K562 (cell line): ENCODE measurements around the gene CLCN6. TPM values are rescaled to one million over a fixed set of nuclear protein-coding genes. Genes with fewer than 3 reads are reported as not detected.

ENCODE experiments used
- ATAC-seq: fragments of 200-7000 bp; cut with Tn5 transposase; 3 replicates; pipeline ENCODE4 v1.9.1; 2020; ENCODE audit warnings: moderate library complexity
- BruUV-seq: library from RNA; stranded (reverse); fragments of 400-500 nt; replicated peaks from 2 replicates; lab custom pipeline; 2021; lab: Mats Ljungman, UMichigan
- CTCF ChIA-PET: fragments of 300-600 bp; formaldehyde crosslinking; extraction: SDS; loops from one replicate; lab custom pipeline; 2021; ENCODE audit warnings: low intra/inter-chr PET ratio; lab: Yijun Ruan, JAX
- POLR2A ChIA-PET: fragments of 300-600, 350-650 bp; sonication (Branson Sonifier 250); formaldehyde crosslinking; extraction: SDS; loops from one replicate; lab custom pipeline; 2021; ENCODE audit warnings: antibody characterized with exemption, inconsistent platforms; lab: Yijun Ruan, JAX
- DNase-seq, 4 experiments: peaks; one replicate each; pipeline versions ENCODE4 v3.0.0 to v3.0.0-alpha.2; 2011 to 2018; ENCODE audit warnings: low spot score in 3 of 4, mixed read lengths in 3 of 4; ENCODE audit errors: extremely low read depth in 1 of 4
- FAIRE-seq: peaks from 2 replicates; lab custom pipeline; 2011; peaks lifted over from hg19 to GRCh38; lab: Jason Lieb, UNC
- H2AFZ ChIP-seq: 2 replicates; pipeline ENCODE4 v1.6.0; 2011; ENCODE audit warnings: low read depth, low read length, control low read depth, inconsistent platforms
- H3K27ac ChIP-seq: fragments of 200-600 bp; 3 replicates; pipeline ENCODE4 v1.8.0; 2011; ENCODE audit warnings: low read depth, mild to moderate bottlenecking, control low read depth, inconsistent platforms, low read length, moderate library complexity, mixed read lengths; ENCODE audit errors: extremely low read depth
- H3K27me3 ChIP-seq, 2 experiments: fragments of 300-600 bp in 1 of 2; 2 replicates in 1 of 2; 3 replicates in 1 of 2; pipeline versions ENCODE4 v1.6.0 to v1.8.0; 2011; ENCODE audit warnings: inconsistent platforms in 2 of 2, low read length in 2 of 2, mild to moderate bottlenecking in 1 of 2, mixed read lengths in 1 of 2, moderate library complexity in 1 of 2; ENCODE audit not compliant: control insufficient read depth in 2 of 2, insufficient read depth in 2 of 2
- H3K36me3 ChIP-seq: fragments of 300-600 bp; 3 replicates; pipeline ENCODE4 v1.8.0; 2011; ENCODE audit warnings: mild to moderate bottlenecking, low read length, inconsistent platforms; ENCODE audit not compliant: control insufficient read depth, insufficient read depth
- H3K4me1 ChIP-seq, 2 experiments: fragments of 200-600 bp in 1 of 2; replicated peaks in 1 of 2; 2 replicates in 1 of 2; 3 replicates in 1 of 2; pipeline versions ENCODE4 v1.5.1 to v1.8.0; 2011; ENCODE audit warnings: inconsistent platforms in 2 of 2, low read length in 2 of 2, mild to moderate bottlenecking in 1 of 2, mixed read lengths in 1 of 2, moderate library complexity in 1 of 2; ENCODE audit not compliant: control insufficient read depth in 2 of 2, insufficient read depth in 2 of 2
- H3K4me2 ChIP-seq: 2 replicates; pipeline ENCODE4 v1.6.1; 2011; ENCODE audit warnings: low read length, control low read depth, inconsistent platforms, mixed read lengths; ENCODE audit not compliant: insufficient read depth
- H3K4me3 ChIP-seq: fragments of 200-600 bp; sonication (generic), shearing (Covaris generic); 2 replicates; pipeline ENCODE4 v1.5.1; 2016; ENCODE audit warnings: control low read depth, inconsistent platforms
- H3K79me2 ChIP-seq: fragments of 200-600 bp; 3 replicates; pipeline ENCODE4 v1.8.0; 2011; ENCODE audit warnings: low read length, inconsistent platforms; ENCODE audit not compliant: control insufficient read depth, insufficient read depth
- H3K9ac ChIP-seq, 2 experiments: 2 replicates each; pipeline versions ENCODE4 v1.6.0 to v1.6.1; 2011; ENCODE audit warnings: low read depth in 2 of 2, low read length in 2 of 2, control low read depth in 1 of 2, inconsistent platforms in 1 of 2, mild to moderate bottlenecking in 1 of 2, mixed read lengths in 1 of 2; ENCODE audit not compliant: insufficient read depth in 1 of 2
- H3K9me1 ChIP-seq: one replicate; pipeline ENCODE4 v1.6.0; 2011; ENCODE audit warnings: inconsistent platforms, mild to moderate bottlenecking, low read length, moderate library complexity; ENCODE audit not compliant: control insufficient read depth, insufficient read depth
- H3K9me3 ChIP-seq: replicated peaks from 2 replicates; pipeline ENCODE4 v1.5.1; 2011; ENCODE audit warnings: low read depth, low read length, inconsistent platforms; ENCODE audit not compliant: control insufficient read depth, insufficient read depth
- H4K20me1 ChIP-seq: replicated peaks from 2 replicates; pipeline ENCODE4 v1.6.1; 2011; ENCODE audit warnings: low read length, inconsistent platforms, mixed read lengths; ENCODE audit not compliant: control insufficient read depth, insufficient read depth
- CBFB ChIP-seq: sonication (generic); formaldehyde crosslinking; IDR thresholded peaks from 2 replicates; pipeline ENCODE4 v1.4.0; 2020; ENCODE audit warnings: mild to moderate bottlenecking, missing genetic modification reagents
- CBX3 ChIP-seq, 2 experiments: IDR thresholded peaks; 1 replicate in 1 of 2; 2 replicates in 1 of 2; pipeline ENCODE4 v1.6.1; 2012; ENCODE audit warnings: inconsistent platforms in 2 of 2, low read length in 2 of 2, borderline replicate concordance in 1 of 2, control low read depth in 1 of 2
- CHD7 ChIP-seq: fragments of 200-600 bp; sonication (generic); IDR thresholded peaks from one replicate; pipeline ENCODE4 v1.6.1; 2012; ENCODE audit warnings: mild to moderate bottlenecking, low read depth, low read length, inconsistent platforms
- KAT7 ChIP-seq: sonication (generic); formaldehyde crosslinking; IDR thresholded peaks from 2 replicates; pipeline ENCODE4 v1.8.0; 2022; ENCODE audit warnings: missing genetic modification reagents, mild to moderate bottlenecking, borderline replicate concordance
- PTTG1 ChIP-seq: fragments of 450-650 bp; IDR thresholded peaks from 2 replicates; pipeline ENCODE4 v1.6.1; 2016; ENCODE audit warnings: low read depth, mild to moderate bottlenecking, missing genetic modification characterization, missing compliant biosample characterization
- RAD21 ChIP-seq, 2 experiments: fragments of 250-450 bp in 1 of 2; fragments of 450-650 bp in 1 of 2; sonication (Bioruptor Pico) in 1 of 2; formaldehyde crosslinking in 1 of 2; IDR thresholded peaks in 1 of 2; conservative IDR thresholded peaks in 1 of 2; 2 replicates each; pipeline versions ENCODE4 v1.4.0 to v1.8.0; 2020 to 2022; ENCODE audit warnings: mild to moderate bottlenecking in 2 of 2, moderate library complexity in 1 of 2
- SRF ChIP-seq, 2 experiments: fragments of 250-450, 450-650 bp in 1 of 2; sonication (Bioruptor Pico) in 1 of 2; sonication (generic) in 1 of 2; formaldehyde crosslinking; IDR thresholded peaks; 2 replicates each; pipeline versions ENCODE4 v1.5.0 to v1.5.1; 2020 to 2022; ENCODE audit warnings: mild to moderate bottlenecking in 1 of 2, missing genetic modification reagents in 1 of 2
- WGBS: fragments of 100-300 bp; shearing (Covaris generic); methylation state at CpG from one replicate; pipeline ENCODE4 v1.1.6; 2016; ENCODE audit warnings: low coverage, mixed read lengths; ENCODE audit not compliant: insufficient coverage; ENCODE audit errors: missing lambda C conversion rate; 5-methylcytosine and 5-hydroxymethylcytosine counted together
- in situ Hi-C: fragments of 300-500 bp; cut with MboI; formaldehyde crosslinking; loops from 4 replicates; pipeline ENCODE4 v1.15.0; 2018; ENCODE audit warnings: inconsistent platforms, mixed read lengths
- intact Hi-C: fragments of 100-400 bp; cut with micrococcal nuclease; formaldehyde crosslinking; loops from 2 replicates; pipeline ENCODE4 v1.14.2; 2022
- polyA plus RNA-seq, 8 experiments: library from polyadenylated mRNA; depleted of rRNA in 4 of 8; stranded (reverse) in 5 of 8; unstranded in 3 of 8; fragments of >200 nt; fragmentation: Nextera tagmentation in 2 of 8; fragmentation: Illumina TruSeq in 1 of 8; extraction: Ambion mirVana in 2 of 8; extraction: Trizol in 1 of 8; gene quantifications; 2 replicates each; pipeline versions ENCODE4 v1.2.1 to v1.2.3, GENCODE V29; 2011 to 2014; ENCODE audit warnings: inconsistent platforms in 1 of 8, missing spikeins in 1 of 8
- total RNA-seq, 7 experiments: library from RNA; depleted of rRNA in 6 of 7; stranded (reverse); fragments of >200 nt in 6 of 7; fragmentation: Illumina TruSeq in 2 of 7; extraction: Trizol in 2 of 7; gene quantifications; 2 replicates each; pipeline versions ENCODE4 v1.2.1 to v1.2.3, GENCODE V29; 2011 to 2021; ENCODE audit warnings: low replicate concordance in 1 of 7
- TF ChIP-seq, protein P1 (sequence below): fragments of 250-450 bp; sonication (Bioruptor Pico); IDR thresholded peaks from 2 replicates; pipeline ENCODE4 v1.4.0; 2020; ENCODE audit warnings: mild to moderate bottlenecking

The CLCN6 gene
- total and polyA plus RNA-seq, 9 of the 15 experiments (the other 6 are each of a cell fraction or from before 2014, with no cell fraction given) = 2.0 to 21.8 (median 13.6) TPM

- H3K4me3 ChIP-seq = peak overlapping the region; percentile 81
- DNase-seq (no peak), ATAC-seq (no peak), FAIRE-seq (no peak)
- peaks cover 28 to 34% of the 10 kb centered on the region in 2 experiments; a peak in 4 of 5 replicates for H3K4me1 ChIP-seq
- peaks cover 77% of the 10 kb centered on the region for H3K79me2 ChIP-seq
- no TSS peak for BruUV-seq
- H3K27ac ChIP-seq = peak overlapping the region; percentile 78
- POLR2A ChIA-PET = interaction anchor here (0.6 to 4.7 kb wide), 14 partner anchors 9 to 783 kb away, joined by 3 to 104 read pairs (median 4); no protein-coding TSS in a partner anchor
- peak overlapping the region; percentile 90 for H3K4me2 ChIP-seq
- peaks cover 52% of the 10 kb centered on the region for H3K36me3 ChIP-seq
- WGBS = 0% methylated on average over 2 of the region's 2 CpGs
- 0 out of 2 replicates have a peak overlapping the region, but pooled peaks have one; percentile 91 for H2AFZ ChIP-seq
- H3K27me3 ChIP-seq = no peaks in the 10 kb centered on the region
- H4K20me1 ChIP-seq = 0 out of 2 replicates have a peak, but pooled peaks cover 5% of the 10 kb centered on the region
- intact Hi-C loops (no loop called here), in situ Hi-C loops (no loop called here)
- CTCF ChIA-PET = no interaction called here
- H3K9me1 ChIP-seq = no peaks in the 10 kb centered on the region
- H3K9me3 ChIP-seq = no peaks in the 10 kb centered on the region
- H3K9ac ChIP-seq = peak overlapping the region; percentile 77 to 87; a peak in 3 of 4 replicates
- TF ChIP-seq, protein P1, sequence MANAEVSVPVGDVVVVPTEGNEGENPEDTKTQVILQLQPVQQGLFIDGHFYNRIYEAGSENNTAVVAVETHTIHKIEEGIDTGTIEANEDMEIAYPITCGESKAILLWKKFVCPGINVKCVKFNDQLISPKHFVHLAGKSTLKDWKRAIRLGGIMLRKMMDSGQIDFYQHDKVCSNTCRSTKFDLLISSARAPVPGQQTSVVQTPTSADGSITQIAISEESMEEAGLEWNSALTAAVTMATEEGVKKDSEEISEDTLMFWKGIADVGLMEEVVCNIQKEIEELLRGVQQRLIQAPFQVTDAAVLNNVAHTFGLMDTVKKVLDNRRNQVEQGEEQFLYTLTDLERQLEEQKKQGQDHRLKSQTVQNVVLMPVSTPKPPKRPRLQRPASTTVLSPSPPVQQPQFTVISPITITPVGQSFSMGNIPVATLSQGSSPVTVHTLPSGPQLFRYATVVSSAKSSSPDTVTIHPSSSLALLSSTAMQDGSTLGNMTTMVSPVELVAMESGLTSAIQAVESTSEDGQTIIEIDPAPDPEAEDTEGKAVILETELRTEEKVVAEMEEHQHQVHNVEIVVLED (CRISPR knock-in tag) = no peak
- TF ChIP-seq CBX3 (IDR thresholded peaks at IDR 0.05; ENCODE audit: borderline replicate concordance in 1 of 2, low read length in 2 of 2) (no peak), SRF (CRISPR knock-in tag; IDR thresholded peaks at IDR 0.05) (no peak), PTTG1 (0 out of 2 replicates have a peak, but pooled peaks have one; percentile 8), CBFB (no peak), RAD21 (CRISPR knock-in tag; conservative IDR thresholded peaks at IDR 0.05 in 1 of 2, IDR thresholded peaks at IDR 0.05 in 1 of 2) (0 out of 4 replicates have a peak, but pooled peaks of 1 of the 2 experiments have one; percentile 4), KAT7 (CRISPR knock-in tag) (peak; percentile 20; the same call in 1 of the 2 replicates), CHD7 (no peak)
Observed at GRCh38 chr1:11807133-11807532, 1.1 kb downstream of the CLCN6 start.
